Stimulated activated CD4-positive, alpha-beta T cell treated with anti-CD3 and anti-CD28 coated beads, Interleukin-2, amount 100 ng/mL, for 4 hours (primary cell): ENCODE results near the gene CDC37.

Experiments used
- DNase-seq: peaks from one replicate; pipeline ENCODE4 v3.0.0-alpha.2; 2020; ENCODE audit warnings: low read depth

CDC37 gene

GRCh38 chr19:10353793-10354391 is 49.5 kb downstream of the CDC37 start:
- DNase-seq = no peak

DNA sequence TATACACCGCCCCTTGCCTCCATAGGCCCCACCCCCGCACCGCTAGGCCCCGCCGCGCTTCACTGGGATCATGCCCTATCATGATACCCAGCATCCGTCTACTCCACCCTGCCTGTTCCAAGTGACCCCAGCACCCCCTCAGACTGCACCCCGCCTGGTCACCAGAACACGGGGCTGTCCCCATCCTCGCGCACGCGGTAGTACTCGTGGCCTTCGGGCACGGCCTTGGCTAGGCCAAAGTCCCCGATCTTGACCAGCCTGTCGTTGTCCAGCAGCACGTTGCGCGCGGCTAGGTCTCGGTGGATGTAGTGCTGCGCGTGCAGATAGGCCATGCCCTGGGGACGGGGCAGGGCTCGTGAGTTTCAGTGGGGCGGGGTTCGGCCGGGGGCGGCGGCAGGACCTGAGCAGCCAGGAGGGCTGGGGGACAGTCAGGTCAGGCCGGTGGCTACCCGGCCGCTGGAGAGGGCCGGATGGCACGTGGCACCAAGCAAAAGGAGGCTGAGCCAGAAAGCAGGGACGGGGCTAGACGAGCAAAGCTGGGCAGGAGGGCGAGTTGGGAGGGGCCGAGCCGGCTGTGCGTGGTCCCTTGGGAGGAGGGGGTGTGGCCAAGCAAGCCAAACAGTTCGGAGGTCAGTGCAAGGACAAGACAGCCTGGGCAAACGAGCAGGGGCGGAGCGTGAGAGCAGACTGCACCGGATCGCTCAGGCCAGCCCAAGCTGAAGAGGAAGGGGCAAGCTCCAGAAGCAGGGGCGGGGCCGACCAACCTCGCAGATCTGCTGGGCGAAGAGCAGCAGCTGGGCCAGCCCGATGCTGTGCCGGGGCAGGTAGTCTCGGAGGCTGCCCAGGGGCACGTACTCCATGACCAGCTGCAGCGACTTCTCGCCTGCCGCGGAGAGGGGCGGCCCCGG is 50.3 kb downstream of the CDC37 start:
- no peak for DNase-seq

DNA sequence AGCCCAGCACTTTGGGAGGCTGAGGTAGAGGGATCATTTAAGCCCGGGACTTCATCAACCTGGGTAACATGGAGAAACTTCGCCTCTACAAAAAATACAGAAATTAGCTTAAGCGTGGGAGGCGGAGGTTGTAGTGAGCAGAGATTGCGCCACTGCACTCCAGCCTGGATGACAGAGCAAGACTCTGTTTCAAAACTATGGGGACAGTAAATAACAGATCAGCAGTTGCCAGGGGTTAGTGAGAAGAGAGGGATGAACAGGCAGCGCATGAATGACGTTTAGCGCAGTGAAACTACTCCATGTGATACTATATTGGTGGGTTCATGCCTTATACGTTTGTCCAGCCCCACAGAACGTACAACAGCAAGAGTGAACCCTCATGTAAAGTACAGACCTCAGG is 56.8 kb downstream of the CDC37 start:
- no peak for DNase-seq

- DNase-seq = no peak
These were observed 58.6 kb downstream of the CDC37 start for GRCh38 chr19:10344780-10345179.

DNA sequence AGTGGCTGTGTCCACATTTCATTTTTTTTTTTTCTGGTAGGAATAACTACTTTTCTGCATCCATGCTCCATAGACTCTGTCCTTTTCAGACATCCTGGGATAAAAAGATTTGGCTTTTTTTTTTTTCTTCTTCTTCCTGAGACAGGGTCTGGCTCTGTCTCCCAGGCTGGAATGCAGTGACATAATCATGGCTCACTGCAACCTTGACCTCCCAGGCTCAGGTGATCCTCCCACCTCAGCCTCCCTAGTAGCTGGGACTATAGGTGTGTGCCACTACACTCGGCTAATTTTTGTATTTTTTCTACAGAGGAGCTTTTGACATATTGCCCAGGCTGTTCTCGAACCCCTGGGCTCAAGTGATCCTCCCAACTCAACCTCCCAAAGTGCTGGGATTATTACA is 59.8 kb downstream of the CDC37 start:
- DNase-seq = no peak
